Measurements from ENCODE around the gene ABCC4.

DNA sequence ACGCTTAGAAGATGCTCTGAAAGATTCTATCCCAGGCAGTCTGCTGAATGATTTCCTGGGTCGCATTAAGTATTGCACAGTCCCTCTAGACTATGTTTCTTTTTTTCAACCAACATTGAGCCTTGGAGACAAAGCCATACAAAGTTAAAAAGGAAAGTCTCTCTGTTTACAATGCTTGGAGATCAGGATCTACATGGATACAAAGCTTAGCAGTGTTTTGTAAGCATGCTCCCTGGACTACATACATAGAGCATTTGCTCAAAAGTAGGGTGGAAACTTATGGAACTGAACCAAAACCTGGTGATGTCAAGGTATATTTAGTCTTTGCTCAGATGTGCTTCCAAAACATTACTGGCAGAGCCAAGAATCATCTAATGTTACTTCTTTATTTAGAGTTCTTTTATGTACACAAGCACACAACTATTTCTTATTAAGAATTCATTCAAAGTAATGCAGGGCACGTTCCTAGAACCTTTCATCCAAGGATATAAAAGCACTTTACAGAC is 241.2 kb downstream of the ABCC4 start:
- TF ChIP-seq, protein P1, sequence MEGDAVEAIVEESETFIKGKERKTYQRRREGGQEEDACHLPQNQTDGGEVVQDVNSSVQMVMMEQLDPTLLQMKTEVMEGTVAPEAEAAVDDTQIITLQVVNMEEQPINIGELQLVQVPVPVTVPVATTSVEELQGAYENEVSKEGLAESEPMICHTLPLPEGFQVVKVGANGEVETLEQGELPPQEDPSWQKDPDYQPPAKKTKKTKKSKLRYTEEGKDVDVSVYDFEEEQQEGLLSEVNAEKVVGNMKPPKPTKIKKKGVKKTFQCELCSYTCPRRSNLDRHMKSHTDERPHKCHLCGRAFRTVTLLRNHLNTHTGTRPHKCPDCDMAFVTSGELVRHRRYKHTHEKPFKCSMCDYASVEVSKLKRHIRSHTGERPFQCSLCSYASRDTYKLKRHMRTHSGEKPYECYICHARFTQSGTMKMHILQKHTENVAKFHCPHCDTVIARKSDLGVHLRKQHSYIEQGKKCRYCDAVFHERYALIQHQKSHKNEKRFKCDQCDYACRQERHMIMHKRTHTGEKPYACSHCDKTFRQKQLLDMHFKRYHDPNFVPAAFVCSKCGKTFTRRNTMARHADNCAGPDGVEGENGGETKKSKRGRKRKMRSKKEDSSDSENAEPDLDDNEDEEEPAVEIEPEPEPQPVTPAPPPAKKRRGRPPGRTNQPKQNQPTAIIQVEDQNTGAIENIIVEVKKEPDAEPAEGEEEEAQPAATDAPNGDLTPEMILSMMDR (conservative IDR thresholded peaks at IDR 0.05) = no peak
- TF ChIP-seq ZFX (IDR thresholded peaks at IDR 0.05) = no peak
